Lower leg skin (tissue), 4 donors: ENCODE results near the gene TXNRD2. TPM values are rescaled to one million over a fixed set of nuclear protein-coding genes. Genes with fewer than 3 reads are reported as not detected.
A peak's percentile ranks its signal among the peaks of the same experiment; 100 is the strongest.

ENCODE experiments used
- DNase-seq, 2 donors: peaks; one replicate each; pipeline ENCODE4 v3.0.0-alpha.2; 2019; ENCODE audit warnings: low spot score in 2 of 2
- H3K4me3 ChIP-seq: fragments of 200-600 bp; sonication (generic); 2 replicates; pipeline ENCODE4 v1.5.1; 2017; ENCODE audit warnings: mild to moderate bottlenecking, low read depth; ENCODE audit not compliant: poor library complexity, severe bottlenecking
- CTCF ChIP-seq, 3 donors: fragments of 450-650 bp; IDR thresholded peaks; one replicate each; pipeline ENCODE4 v1.5.1; 2016; ENCODE audit warnings: antibody characterized with exemption in 3 of 3, mild to moderate bottlenecking in 3 of 3, moderate library complexity in 2 of 3
- POLR2A ChIP-seq, 2 donors: fragments of 450-650 bp; IDR thresholded peaks; one replicate each; pipeline ENCODE4 v1.6.1; 2016 to 2017; ENCODE audit warnings: antibody characterized with exemption in 2 of 2, mild to moderate bottlenecking in 1 of 2, moderate library complexity in 1 of 2
- WGBS, 2 donors: methylation state at CpG; one replicate each; pipeline ENCODE4 v1.1.5; 2018; 5-methylcytosine and 5-hydroxymethylcytosine counted together
- intact Hi-C: fragments of 100-400 bp; cut with DNase I; formaldehyde crosslinking; loops from one replicate; pipeline ENCODE4 v1.15.0; 2023; ENCODE audit warnings: low total_unique reads
- total RNA-seq, 4 donors: library from RNA; depleted of rRNA; stranded (reverse); fragments of >200 nt; gene quantifications; one replicate each; pipeline ENCODE4 v1.1.0, GENCODE V29; 2016

TXNRD2 gene
- total RNA-seq, 4 donors from 2014 or later = 10.9 to 16.8 (median 15.2) TPM

- TF ChIP-seq POLR2A (IDR thresholded peaks at IDR 0.05) (no peak), CTCF (IDR thresholded peaks at IDR 0.05) (no peak)
- H3K4me3 ChIP-seq = no peak overlapping the region
- DNase-seq = peak in 1 of 2 donors; percentile 80
- intact Hi-C loops = no loop called here
- WGBS, 2 donors = 77 to 89% methylated on average over 11 to 12 of the region's 19 CpGs
These were observed 70.4 kb downstream of the TXNRD2 start for GRCh38 chr22:19871023-19871844.

- intact Hi-C loops = no loop called here
- TF ChIP-seq CTCF (IDR thresholded peaks at IDR 0.05) = no peak
- TF ChIP-seq POLR2A (IDR thresholded peaks at IDR 0.05) = no peak
- DNase-seq = peak in 1 of 2 donors; percentile 84
- WGBS, 2 donors = 81 to 90% methylated on average over 29 of the region's 30 CpGs
- no peak overlapping the region for H3K4me3 ChIP-seq
These were observed 71.2 kb downstream of the TXNRD2 start for GRCh38 chr22:19870153-19871022.

DNA sequence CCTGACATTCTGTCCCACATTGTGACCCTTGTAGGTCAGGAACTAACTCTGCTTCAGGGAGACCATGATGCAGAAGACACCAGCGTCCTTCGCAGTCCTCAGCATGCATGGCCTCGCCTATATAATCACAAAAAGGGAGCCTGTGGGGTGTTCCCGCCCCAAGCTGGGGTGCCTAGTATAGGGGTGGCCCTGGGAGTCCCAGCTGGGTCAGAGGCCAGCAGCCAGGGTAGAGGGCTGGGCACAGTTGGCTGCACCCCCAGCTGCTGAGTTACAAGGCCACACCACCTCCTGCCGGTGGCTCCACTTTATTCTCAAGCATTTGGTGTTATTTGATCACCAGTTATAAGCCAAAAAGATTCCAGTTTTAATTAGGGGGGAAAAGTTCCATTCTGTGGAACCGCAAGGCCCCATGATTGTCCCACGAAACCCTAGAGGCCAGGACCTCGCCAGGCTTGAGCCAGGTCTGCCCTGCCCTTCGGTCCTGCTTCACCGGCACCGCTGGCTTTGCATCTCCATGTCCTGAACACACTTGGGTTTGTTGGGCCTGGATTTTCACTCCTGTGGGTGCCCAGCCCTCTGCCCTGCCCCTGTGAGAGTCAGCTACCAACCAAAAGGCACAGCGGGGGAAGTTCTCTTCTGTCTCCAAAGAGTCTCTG lies 72.0 kb downstream of the TXNRD2 start:
- intact Hi-C loops = no loop called here
- peak in 1 of 2 donors; percentile 56 for DNase-seq
- H3K4me3 ChIP-seq = no peak overlapping the region
- no peak for TF ChIP-seq CTCF (IDR thresholded peaks at IDR 0.05)
- TF ChIP-seq POLR2A (IDR thresholded peaks at IDR 0.05) = no peak
- 76 to 92% methylated on average over 12 of the region's 12 CpGs for WGBS, 2 donors

- WGBS, 2 donors = 49 to 62% methylated on average over 15 to 19 of the region's 23 CpGs
- peak in 1 of 2 donors; percentile 84 for DNase-seq
- H3K4me3 ChIP-seq = no peak overlapping the region
- TF ChIP-seq CTCF (IDR thresholded peaks at IDR 0.05) (no peak), POLR2A (IDR thresholded peaks at IDR 0.05) (no peak)
- intact Hi-C loops = no loop called here
These were observed 72.7 kb downstream of the TXNRD2 start for GRCh38 chr22:19868773-19869471.

- 78 to 82% methylated on average over 3 of the region's 3 CpGs for WGBS, 2 donors
- no peak for TF ChIP-seq POLR2A (IDR thresholded peaks at IDR 0.05)
- no peak for TF ChIP-seq CTCF (IDR thresholded peaks at IDR 0.05)
- intact Hi-C loops = no loop called here
- DNase-seq = no peak
- no peak overlapping the region for H3K4me3 ChIP-seq
These were observed 73.3 kb downstream of the TXNRD2 start for GRCh38 chr22:19868333-19868732.
